ENCODE data around the gene GNL2. TPM values are rescaled to one million over a fixed set of nuclear protein-coding genes. Genes with fewer than 3 reads are reported as not detected.

Gene GNL2
- total and polyA plus RNA-seq, 9 of the 15 experiments (the other 6 are each of a cell fraction or from before 2014, with no cell fraction given): 156 to 371 (median 263) TPM

DNA sequence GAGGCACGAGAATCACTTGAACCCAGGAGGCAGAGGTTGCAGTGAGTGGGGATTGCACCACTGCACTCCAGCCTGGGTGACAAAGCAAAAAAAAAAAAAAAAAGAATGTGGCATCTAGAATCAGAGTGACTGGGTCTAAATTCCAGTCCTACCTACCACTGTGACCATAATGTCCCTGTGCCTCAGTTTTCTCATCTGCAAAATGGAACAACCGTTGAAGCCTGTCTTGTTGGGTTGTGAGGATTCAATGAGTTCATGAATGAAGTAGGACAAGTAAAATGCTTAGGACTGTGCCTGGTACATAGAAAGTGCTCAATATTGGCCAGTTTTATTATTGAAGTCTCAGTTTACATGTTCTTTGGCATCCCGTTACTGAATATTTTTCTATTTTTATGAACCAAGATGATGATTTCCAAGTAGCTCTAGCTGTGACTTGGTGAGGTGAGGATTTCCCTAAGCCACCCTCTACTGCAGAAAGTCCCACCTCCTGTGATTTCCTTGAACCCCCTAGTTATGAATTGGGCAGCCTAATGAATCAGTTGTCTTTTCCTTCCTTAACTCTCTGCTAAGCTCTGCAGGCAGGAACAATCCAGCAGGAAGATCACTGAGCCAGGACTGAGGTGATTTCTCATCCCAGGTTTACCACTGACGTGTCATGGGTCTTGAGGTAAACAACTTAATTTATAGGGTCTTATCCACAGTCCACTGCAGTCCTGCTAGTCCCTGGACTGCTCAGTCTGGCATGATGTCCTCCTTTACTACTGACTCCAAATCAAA is 62.2 kb downstream of the GNL2 start (continued):
- TF ChIP-seq NCOA6 (IDR thresholded peaks at IDR 0.05): no peak
- TF ChIP-seq L3MBTL2 (IDR thresholded peaks at IDR 0.05): no peak
- TF ChIP-seq SMARCC2 (IDR thresholded peaks at IDR 0.05; ENCODE audit: low read depth): no peak
- 0 out of 2 replicates have a peak, but pooled peaks have one; percentile 34 for TF ChIP-seq SMARCA5 (IDR thresholded peaks at IDR 0.05)
- TF ChIP-seq, protein P1, sequence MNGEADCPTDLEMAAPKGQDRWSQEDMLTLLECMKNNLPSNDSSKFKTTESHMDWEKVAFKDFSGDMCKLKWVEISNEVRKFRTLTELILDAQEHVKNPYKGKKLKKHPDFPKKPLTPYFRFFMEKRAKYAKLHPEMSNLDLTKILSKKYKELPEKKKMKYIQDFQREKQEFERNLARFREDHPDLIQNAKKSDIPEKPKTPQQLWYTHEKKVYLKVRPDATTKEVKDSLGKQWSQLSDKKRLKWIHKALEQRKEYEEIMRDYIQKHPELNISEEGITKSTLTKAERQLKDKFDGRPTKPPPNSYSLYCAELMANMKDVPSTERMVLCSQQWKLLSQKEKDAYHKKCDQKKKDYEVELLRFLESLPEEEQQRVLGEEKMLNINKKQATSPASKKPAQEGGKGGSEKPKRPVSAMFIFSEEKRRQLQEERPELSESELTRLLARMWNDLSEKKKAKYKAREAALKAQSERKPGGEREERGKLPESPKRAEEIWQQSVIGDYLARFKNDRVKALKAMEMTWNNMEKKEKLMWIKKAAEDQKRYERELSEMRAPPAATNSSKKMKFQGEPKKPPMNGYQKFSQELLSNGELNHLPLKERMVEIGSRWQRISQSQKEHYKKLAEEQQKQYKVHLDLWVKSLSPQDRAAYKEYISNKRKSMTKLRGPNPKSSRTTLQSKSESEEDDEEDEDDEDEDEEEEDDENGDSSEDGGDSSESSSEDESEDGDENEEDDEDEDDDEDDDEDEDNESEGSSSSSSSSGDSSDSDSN (IDR thresholded peaks at IDR 0.05; ENCODE audit: borderline replicate concordance in 1 of 2, low read depth in 2 of 2, low read length in 2 of 2): no peak
- TF ChIP-seq ZZZ3 (IDR thresholded peaks at IDR 0.05): no peak
- TF ChIP-seq TAL1 (IDR thresholded peaks at IDR 0.05): no peak
- no peak for TF ChIP-seq SMAD2 (IDR thresholded peaks at IDR 0.05; ENCODE audit: low read depth, low read length)
- no peak for TF ChIP-seq RBM14 (IDR thresholded peaks at IDR 0.05; ENCODE audit: borderline replicate concordance, insufficient read depth, low read depth, low read length)
- no peak for TF ChIP-seq SUPT5H (IDR thresholded peaks at IDR 0.05)
- no peak for TF ChIP-seq HDAC6 (IDR thresholded peaks at IDR 0.05; ENCODE audit: low read depth, low read length)
- TF ChIP-seq HMG20A (CRISPR knock-in tag; conservative IDR thresholded peaks at IDR 0.05): no peak
- TF ChIP-seq SAFB (IDR thresholded peaks at IDR 0.05; ENCODE audit: borderline replicate concordance, low read depth, low read length): no peak
- no peak for TF ChIP-seq ZKSCAN8 (CRISPR knock-in tag; IDR thresholded peaks at IDR 0.05)
- TF ChIP-seq CBX3 (IDR thresholded peaks at IDR 0.05; ENCODE audit: borderline replicate concordance in 1 of 2, low read length in 2 of 2): no peak
- no peak for TF ChIP-seq SP2 (IDR thresholded peaks at IDR 0.05; ENCODE audit: extremely low read depth, low read depth, low read length, poor library complexity, severe bottlenecking)
- no peak for TF ChIP-seq ZNF444 (CRISPR knock-in tag; IDR thresholded peaks at IDR 0.05)
- TF ChIP-seq, protein P2, sequence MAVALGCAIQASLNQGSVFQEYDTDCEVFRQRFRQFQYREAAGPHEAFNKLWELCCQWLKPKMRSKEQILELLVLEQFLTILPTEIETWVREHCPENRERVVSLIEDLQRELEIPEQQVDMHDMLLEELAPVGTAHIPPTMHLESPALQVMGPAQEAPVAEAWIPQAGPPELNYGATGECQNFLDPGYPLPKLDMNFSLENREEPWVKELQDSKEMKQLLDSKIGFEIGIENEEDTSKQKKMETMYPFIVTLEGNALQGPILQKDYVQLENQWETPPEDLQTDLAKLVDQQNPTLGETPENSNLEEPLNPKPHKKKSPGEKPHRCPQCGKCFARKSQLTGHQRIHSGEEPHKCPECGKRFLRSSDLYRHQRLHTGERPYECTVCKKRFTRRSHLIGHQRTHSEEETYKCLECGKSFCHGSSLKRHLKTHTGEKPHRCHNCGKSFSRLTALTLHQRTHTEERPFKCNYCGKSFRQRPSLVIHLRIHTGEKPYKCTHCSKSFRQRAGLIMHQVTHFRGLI (CRISPR knock-in tag; IDR thresholded peaks at IDR 0.05): no peak
- TF ChIP-seq FOXK2 (conservative IDR thresholded peaks at IDR 0.05 in 1 of 2, IDR thresholded peaks at IDR 0.05 in 1 of 2; ENCODE audit: low read depth in 2 of 2): no peak
- TF ChIP-seq U2AF1 (optimal IDR thresholded peaks at IDR 0.05; ENCODE audit: low read depth, low read length): no peak
- TF ChIP-seq ETS2 (tag; IDR thresholded peaks at IDR 0.05; ENCODE audit: borderline replicate concordance, poor library complexity, severe bottlenecking): no peak
- TF ChIP-seq ELF2 (CRISPR knock-in tag; IDR thresholded peaks at IDR 0.05): no peak
- TF ChIP-seq BRCA1 (IDR thresholded peaks at IDR 0.05): no peak
- TF ChIP-seq BRCA1 (CRISPR knock-in tag; IDR thresholded peaks at IDR 0.05): no peak
- TF ChIP-seq ZNF217 (CRISPR knock-in tag; IDR thresholded peaks at IDR 0.05): no peak
